ENCODE measurements around the gene IL15RA.

DNA sequence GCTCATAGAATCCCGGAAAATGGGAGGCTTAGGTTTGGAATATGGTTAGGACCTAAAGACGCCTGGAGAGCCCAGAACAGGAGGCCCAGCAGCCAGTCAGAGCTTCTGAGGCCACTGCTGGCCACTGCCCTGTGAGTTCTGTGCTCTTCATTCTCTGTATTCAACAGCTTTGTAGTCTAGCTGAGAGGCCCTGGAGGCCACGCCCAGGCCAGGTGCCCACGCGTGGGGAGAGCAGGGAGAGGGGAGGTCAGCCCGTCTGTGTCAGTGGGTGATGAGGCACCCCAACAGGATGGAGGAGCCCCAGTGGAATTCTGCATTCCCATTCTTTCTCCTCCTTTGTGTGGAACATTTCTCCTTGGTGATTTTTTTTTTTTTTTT is 29.1 kb downstream of the IL15RA start:
- TF ChIP-seq, protein P1, sequence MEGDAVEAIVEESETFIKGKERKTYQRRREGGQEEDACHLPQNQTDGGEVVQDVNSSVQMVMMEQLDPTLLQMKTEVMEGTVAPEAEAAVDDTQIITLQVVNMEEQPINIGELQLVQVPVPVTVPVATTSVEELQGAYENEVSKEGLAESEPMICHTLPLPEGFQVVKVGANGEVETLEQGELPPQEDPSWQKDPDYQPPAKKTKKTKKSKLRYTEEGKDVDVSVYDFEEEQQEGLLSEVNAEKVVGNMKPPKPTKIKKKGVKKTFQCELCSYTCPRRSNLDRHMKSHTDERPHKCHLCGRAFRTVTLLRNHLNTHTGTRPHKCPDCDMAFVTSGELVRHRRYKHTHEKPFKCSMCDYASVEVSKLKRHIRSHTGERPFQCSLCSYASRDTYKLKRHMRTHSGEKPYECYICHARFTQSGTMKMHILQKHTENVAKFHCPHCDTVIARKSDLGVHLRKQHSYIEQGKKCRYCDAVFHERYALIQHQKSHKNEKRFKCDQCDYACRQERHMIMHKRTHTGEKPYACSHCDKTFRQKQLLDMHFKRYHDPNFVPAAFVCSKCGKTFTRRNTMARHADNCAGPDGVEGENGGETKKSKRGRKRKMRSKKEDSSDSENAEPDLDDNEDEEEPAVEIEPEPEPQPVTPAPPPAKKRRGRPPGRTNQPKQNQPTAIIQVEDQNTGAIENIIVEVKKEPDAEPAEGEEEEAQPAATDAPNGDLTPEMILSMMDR (IDR thresholded peaks at IDR 0.05), result no peak
- TF ChIP-seq EZH2 (IDR thresholded peaks at IDR 0.05), result no peak

Data from neural progenitor cell (in vitro differentiated cells).